Endodermal cell (in vitro differentiated cells): Measurements from ENCODE around the gene BAG5. TPM values are rescaled to one million over a fixed set of nuclear protein-coding genes. Genes with fewer than 3 reads are reported as not detected.
A peak's percentile ranks its signal among the peaks of the same experiment; 100 is the strongest.

ENCODE experiments used
- DNase-seq: peaks from one replicate; pipeline ENCODE4 v3.0.0-alpha.2; 2017
- H3K27ac ChIP-seq: 2 replicates; pipeline ENCODE4 v1.5.1; 2013; ENCODE audit warnings: mild to moderate bottlenecking, low read depth, low read length, moderate library complexity
- H3K27me3 ChIP-seq: 2 replicates; pipeline ENCODE4 v1.6.1; 2013; ENCODE audit warnings: mild to moderate bottlenecking, low read length, moderate library complexity; ENCODE audit not compliant: insufficient read depth, control insufficient read depth, poor library complexity, severe bottlenecking
- H3K36me3 ChIP-seq: 2 replicates; pipeline ENCODE4 v1.7.0; 2013; ENCODE audit warnings: mild to moderate bottlenecking, low read length, moderate library complexity; ENCODE audit not compliant: control insufficient read depth, insufficient read depth
- H3K4me1 ChIP-seq: one replicate; pipeline ENCODE4 v1.7.0; 2013; ENCODE audit warnings: low read length; ENCODE audit not compliant: control insufficient read depth, insufficient read depth
- H3K4me3 ChIP-seq: 2 replicates; pipeline ENCODE4 v1.5.1; 2013; ENCODE audit warnings: mild to moderate bottlenecking, low read length, moderate library complexity
- H3K9ac ChIP-seq: 2 replicates; pipeline ENCODE4 v1.6.1; 2013; ENCODE audit warnings: mild to moderate bottlenecking, low read length, moderate library complexity; ENCODE audit not compliant: poor library complexity, severe bottlenecking; ENCODE audit errors: extremely low read depth
- H3K9me3 ChIP-seq: 2 replicates; pipeline ENCODE4 v1.6.1; 2013; ENCODE audit warnings: mild to moderate bottlenecking, low read length, moderate library complexity; ENCODE audit not compliant: control insufficient read depth
- H3K27ac Mint-ChIP-seq: 2 replicates; pipeline ENCODE4 v1.8.0; 2020; ENCODE audit warnings: mixed read lengths
- H3K27me3 Mint-ChIP-seq: 2 replicates; pipeline ENCODE4 v1.8.0; 2021; ENCODE audit warnings: mild to moderate bottlenecking, mixed read lengths; ENCODE audit not compliant: insufficient read depth
- H3K36me3 Mint-ChIP-seq: 2 replicates; pipeline ENCODE4 v1.8.0; 2020; ENCODE audit warnings: low read depth, mixed read lengths
- H3K4me1 Mint-ChIP-seq: 2 replicates; pipeline ENCODE4 v1.8.0; 2020; ENCODE audit warnings: mixed read lengths
- H3K4me3 Mint-ChIP-seq: 2 replicates; pipeline ENCODE4 v1.8.0; 2020; ENCODE audit warnings: mild to moderate bottlenecking, moderate library complexity, mixed read lengths
- H3K9me3 Mint-ChIP-seq: 2 replicates; pipeline ENCODE4 v1.8.0; 2020; ENCODE audit warnings: mild to moderate bottlenecking, mixed read lengths
- WGBS, 2 experiments: methylation state at CpG; one replicate each; pipeline versions ENCODE4 v1.1.5 to v1.1.7; 2013; ENCODE audit warnings: missing lambda C conversion rate in 2 of 2, mixed read lengths in 1 of 2; ENCODE audit not compliant: insufficient coverage in 1 of 2, insufficient read length in 1 of 2; 5-methylcytosine and 5-hydroxymethylcytosine counted together
- total RNA-seq, 2 donors: library from RNA; stranded (reverse); fragmentation: NEBNext Ultra II Directional in 1 of 2; extraction: Animal tissue kit (Norgen Biotek cat#: 25700) in 1 of 2; gene quantifications; 2 replicates in 1 of 2; 3 replicates in 1 of 2; pipeline ENCODE4 v1.2.1, GENCODE V29; 2021
- TF ChIP-seq, protein P1 (sequence below): fragments of 200-600 bp; sonication (generic); conservative IDR thresholded peaks from 2 replicates; pipeline ENCODE4 v1.5.0; 2021; ENCODE audit warnings: antibody characterized with exemption, mild to moderate bottlenecking

Gene BAG5
- total RNA-seq, 2 donors from 2014 or later = 27.6 to 28.1 TPM

DNA sequence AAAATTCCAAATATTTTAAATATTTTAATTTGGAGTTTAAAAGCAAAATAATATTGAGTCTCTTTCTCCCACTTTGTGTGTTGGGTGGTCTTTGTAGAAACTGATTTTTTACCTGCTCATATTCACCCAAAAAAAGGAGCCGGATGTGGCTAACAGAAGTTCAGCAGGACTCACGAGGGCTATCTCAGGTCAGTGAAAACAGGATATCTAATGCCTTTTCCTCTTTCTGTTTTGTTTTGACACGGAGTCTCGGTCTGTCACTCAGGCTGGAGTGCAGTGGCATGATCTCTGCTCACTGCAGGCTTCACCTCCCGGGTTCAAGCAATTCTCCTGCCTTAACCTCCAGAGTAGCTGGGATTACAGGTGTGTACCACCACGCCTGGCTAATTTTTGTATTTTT, 31.1 kb upstream of the BAG5 start:
- H3K27ac ChIP-seq = peak overlapping the region; percentile 97
- no peaks in the 10 kb centered on the region for H3K27me3 ChIP-seq
- H3K9ac ChIP-seq = no peak overlapping the region
- Mint-ChIP-seq H3K27ac (no peak overlapping the region), H3K36me3 (peaks cover 14% of the 10 kb centered on the region), H3K27me3 (no peaks in the 10 kb centered on the region), H3K9me3 (no peaks in the 10 kb centered on the region), H3K4me1 (peaks cover 5% of the 10 kb centered on the region), H3K4me3 (no peak overlapping the region)
- H3K36me3 ChIP-seq = peaks cover 11% of the 10 kb centered on the region
- no peaks in the 10 kb centered on the region for H3K4me1 ChIP-seq
- no peak overlapping the region for H3K4me3 ChIP-seq
- TF ChIP-seq, protein P1, sequence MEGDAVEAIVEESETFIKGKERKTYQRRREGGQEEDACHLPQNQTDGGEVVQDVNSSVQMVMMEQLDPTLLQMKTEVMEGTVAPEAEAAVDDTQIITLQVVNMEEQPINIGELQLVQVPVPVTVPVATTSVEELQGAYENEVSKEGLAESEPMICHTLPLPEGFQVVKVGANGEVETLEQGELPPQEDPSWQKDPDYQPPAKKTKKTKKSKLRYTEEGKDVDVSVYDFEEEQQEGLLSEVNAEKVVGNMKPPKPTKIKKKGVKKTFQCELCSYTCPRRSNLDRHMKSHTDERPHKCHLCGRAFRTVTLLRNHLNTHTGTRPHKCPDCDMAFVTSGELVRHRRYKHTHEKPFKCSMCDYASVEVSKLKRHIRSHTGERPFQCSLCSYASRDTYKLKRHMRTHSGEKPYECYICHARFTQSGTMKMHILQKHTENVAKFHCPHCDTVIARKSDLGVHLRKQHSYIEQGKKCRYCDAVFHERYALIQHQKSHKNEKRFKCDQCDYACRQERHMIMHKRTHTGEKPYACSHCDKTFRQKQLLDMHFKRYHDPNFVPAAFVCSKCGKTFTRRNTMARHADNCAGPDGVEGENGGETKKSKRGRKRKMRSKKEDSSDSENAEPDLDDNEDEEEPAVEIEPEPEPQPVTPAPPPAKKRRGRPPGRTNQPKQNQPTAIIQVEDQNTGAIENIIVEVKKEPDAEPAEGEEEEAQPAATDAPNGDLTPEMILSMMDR = no peak
- no peak for DNase-seq
- WGBS, 2 experiments = 83 to 94% methylated on average over 5 to 6 of the region's 6 CpGs
- H3K9me3 ChIP-seq = no peaks in the 10 kb centered on the region

- Mint-ChIP-seq H3K27ac (no peak overlapping the region), H3K4me3 (no peak overlapping the region), H3K9me3 (no peaks in the 10 kb centered on the region), H3K4me1 (no peaks in the 10 kb centered on the region), H3K27me3 (no peaks in the 10 kb centered on the region), H3K36me3 (peaks cover 39% of the 10 kb centered on the region)
- Histone ChIP-seq H3K27me3 (no peaks in the 10 kb centered on the region), H3K9me3 (no peaks in the 10 kb centered on the region), H3K4me1 (no peaks in the 10 kb centered on the region), H3K4me3 (no peak overlapping the region), H3K36me3 (peaks cover 24% of the 10 kb centered on the region), H3K27ac (no peak overlapping the region), H3K9ac (no peak overlapping the region)
- no peak for DNase-seq
- WGBS, 2 experiments = 92 to 93% methylated on average over 8 to 11 of the region's 11 CpGs
- TF ChIP-seq, protein P1 = no peak
These were observed 22.0 kb upstream of the BAG5 start for GRCh38 chr14:103584326-103584915.

GRCh38 chr14:103581954-103582703, 19.7 kb upstream of the BAG5 start:
- DNase-seq = no peak

More at GRCh38 chr14:103581954-103582703, 19.7 kb upstream of the BAG5 start:
- H3K36me3 ChIP-seq = peaks cover 14% of the 10 kb centered on the region
- H3K27ac ChIP-seq = peak overlapping the region; percentile 24
- 94 to 98% methylated on average over 17 to 26 of the region's 26 CpGs for WGBS, 2 experiments
- H3K27me3 ChIP-seq = no peaks in the 10 kb centered on the region
- Mint-ChIP-seq H3K4me1 (no peaks in the 10 kb centered on the region), H3K27ac (no peak overlapping the region), H3K27me3 (no peaks in the 10 kb centered on the region), H3K36me3 (peaks cover 37% of the 10 kb centered on the region), H3K9me3 (no peaks in the 10 kb centered on the region), H3K4me3 (no peak overlapping the region)
- H3K4me1 ChIP-seq = no peaks in the 10 kb centered on the region
- TF ChIP-seq, protein P1 = no peak
- H3K9me3 ChIP-seq = no peaks in the 10 kb centered on the region
- no peak overlapping the region for H3K4me3 ChIP-seq
- H3K9ac ChIP-seq = no peak overlapping the region
